HEK293 (cell line): ENCODE data around the gene CACNG7.

Experiments used
- CTCF ChIA-PET: fragments of 350-600 bp; formaldehyde crosslinking; extraction: SDS; loops from one replicate; lab custom pipeline; 2021; ENCODE audit warnings: antibody characterized with exemption; lab: Yijun Ruan, JAX
- POLR2A ChIA-PET: fragments of 300-600 bp; formaldehyde crosslinking; extraction: SDS; loops from one replicate; lab custom pipeline; 2020; ENCODE audit warnings: antibody characterized with exemption, inconsistent platforms; lab: Yijun Ruan, JAX
- H3K27ac ChIP-seq: fragments of 200-500 bp; sonication (Bioruptor generic); 2 replicates; pipeline ENCODE4 v1.5.1; 2014; ENCODE audit warnings: low read depth, low read length, control low read depth, inconsistent platforms; ENCODE audit errors: extremely low read depth
- H3K36me3 ChIP-seq, 2 experiments: fragments of 200-500 bp in 1 of 2; sonication (Bioruptor generic) in 1 of 2; 1 replicate in 1 of 2; 2 replicates in 1 of 2; pipeline ENCODE4 v1.5.1; 2014 to 2017; ENCODE audit warnings: inconsistent platforms in 2 of 2, low read length in 2 of 2; ENCODE audit not compliant: control insufficient read depth in 2 of 2, insufficient read depth in 1 of 2
- H3K4me1 ChIP-seq: fragments of 200-500 bp; sonication (Bioruptor generic); 2 replicates; pipeline ENCODE4 v1.5.1; 2014; ENCODE audit warnings: mild to moderate bottlenecking, low read length, inconsistent platforms; ENCODE audit not compliant: control insufficient read depth, insufficient read depth
- H3K4me3 ChIP-seq: 2 replicates; pipeline ENCODE4 v1.5.1; 2011; ENCODE audit warnings: low read depth, mild to moderate bottlenecking, control low read depth, low read length, moderate library complexity
- H3K9me3 ChIP-seq: fragments of 200-500 bp; sonication (Bioruptor generic); 2 replicates; pipeline ENCODE4 v1.5.1; 2014; ENCODE audit warnings: low read depth, low read length, inconsistent platforms; ENCODE audit not compliant: control insufficient read depth, insufficient read depth
- GFI1B ChIP-seq: fragments of 450-650 bp; formaldehyde crosslinking; IDR thresholded peaks from 2 replicates; pipeline ENCODE4 v1.5.1; 2016; ENCODE audit warnings: missing biosample characterization, missing genetic modification characterization
- KLF7 ChIP-seq: fragments of 450-650 bp; formaldehyde crosslinking; IDR thresholded peaks from 2 replicates; pipeline ENCODE4 v1.5.1; 2016; ENCODE audit warnings: missing biosample characterization, missing genetic modification characterization, borderline replicate concordance
- PRDM4 ChIP-seq: fragments of 450-650 bp; formaldehyde crosslinking; IDR thresholded peaks from 2 replicates; pipeline ENCODE4 v1.5.1; 2017; ENCODE audit warnings: missing biosample characterization, missing genetic modification characterization
- ZBTB20 ChIP-seq: fragments of 450-650 bp; formaldehyde crosslinking; IDR thresholded peaks from 2 replicates; pipeline ENCODE4 v1.5.1; 2016; ENCODE audit warnings: missing biosample characterization, missing genetic modification characterization
- ZFP69B ChIP-seq: fragments of 450-650 bp; formaldehyde crosslinking; IDR thresholded peaks from 2 replicates; pipeline ENCODE4 v1.5.1; 2016; ENCODE audit warnings: missing biosample characterization, missing genetic modification characterization
- ZNF121 ChIP-seq: fragments of 450-650 bp; formaldehyde crosslinking; IDR thresholded peaks from 2 replicates; pipeline ENCODE4 v1.5.1; 2016; ENCODE audit warnings: missing biosample characterization, missing genetic modification characterization
- ZNF18 ChIP-seq: fragments of 450-650 bp; formaldehyde crosslinking; IDR thresholded peaks from 2 replicates; pipeline ENCODE4 v1.5.1; 2016; ENCODE audit warnings: missing biosample characterization, missing genetic modification characterization
- ZNF223 ChIP-seq: fragments of 450-650 bp; formaldehyde crosslinking; IDR thresholded peaks from 2 replicates; pipeline ENCODE4 v1.5.1; 2016; ENCODE audit warnings: missing biosample characterization, missing genetic modification characterization
- ZNF280C ChIP-seq: fragments of 450-650 bp; formaldehyde crosslinking; IDR thresholded peaks from 2 replicates; pipeline ENCODE4 v1.5.1; 2016; ENCODE audit warnings: missing biosample characterization, missing genetic modification characterization
- ZNF324 ChIP-seq: fragments of 450-650 bp; formaldehyde crosslinking; IDR thresholded peaks from 2 replicates; pipeline ENCODE4 v1.5.1; 2016; ENCODE audit warnings: missing biosample characterization, missing genetic modification characterization
- ZNF350 ChIP-seq: fragments of 450-650 bp; formaldehyde crosslinking; IDR thresholded peaks from 2 replicates; pipeline ENCODE4 v1.5.0; 2017; ENCODE audit warnings: missing biosample characterization, mild to moderate bottlenecking, missing genetic modification characterization
- ZNF692 ChIP-seq: fragments of 450-650 bp; formaldehyde crosslinking; IDR thresholded peaks from 2 replicates; pipeline ENCODE4 v1.5.1; 2016; ENCODE audit warnings: missing biosample characterization, missing genetic modification characterization
- ZNF776 ChIP-seq: fragments of 450-650 bp; formaldehyde crosslinking; IDR thresholded peaks from 2 replicates; pipeline ENCODE4 v1.5.0; 2017; ENCODE audit warnings: missing biosample characterization, missing genetic modification characterization, borderline replicate concordance

Gene CACNG7

GRCh38 chr19:53985863-53986262 lies 76.8 kb downstream of the CACNG7 start (continued):
- TF ChIP-seq PRDM4 (tag by site-specific recombination) (no peak), ZNF18 (no peak), ZNF350 (no peak), ZBTB20 (no peak)

GRCh38 chr19:53988981-53989380 lies 79.9 kb downstream of the CACNG7 start:
- no peaks in the 10 kb centered on the region for H3K4me1 ChIP-seq
- H3K36me3 ChIP-seq = no peaks in the 10 kb centered on the region
- no peak overlapping the region for H3K4me3 ChIP-seq
- CTCF ChIA-PET = interaction anchor here (0.6 to 1.3 kb wide), 5 partner anchors 15 to 196 kb away, joined by 3 to 4 read pairs (median 3); no protein-coding TSS in a partner anchor
- H3K9me3 ChIP-seq = no peaks in the 10 kb centered on the region
- no peak overlapping the region for H3K27ac ChIP-seq
- TF ChIP-seq ZNF121 (tag by site-specific recombination) = peak; percentile 94
- no peak for TF ChIP-seq GFI1B (tag by site-specific recombination)
- POLR2A ChIA-PET = interaction anchor here (1.4 kb wide), 1 partner anchor 9 kb away, joined by 6 read pairs; no protein-coding TSS in a partner anchor

GRCh38 chr19:53989600-53990533 lies 80.8 kb downstream of the CACNG7 start:
- Histone ChIP-seq H3K4me3 (no peak overlapping the region), H3K4me1 (no peaks in the 10 kb centered on the region), H3K9me3 (no peaks in the 10 kb centered on the region), H3K27ac (no peak overlapping the region), H3K36me3 (no peaks in the 10 kb centered on the region)
- ChIA-PET POLR2A (interaction anchor here (1.4 kb wide), 1 partner anchor 10 kb away, joined by 6 read pairs; no protein-coding TSS in a partner anchor), CTCF (interaction anchor here (0.6 to 1.3 kb wide), 2 partner anchors 34 to 197 kb away, joined by 3 to 4 read pairs; no protein-coding TSS in a partner anchor)
- TF ChIP-seq ZFP69B (tag by site-specific recombination) (peak; percentile 46; the same call in 1 of the 2 replicates), ZNF776 (tag by site-specific recombination) (no peak), ZNF324 (no peak), ZNF692 (tag by site-specific recombination) (peak; percentile 62), ZNF223 (tag by site-specific recombination) (no peak), KLF7 (tag by site-specific recombination) (no peak), ZNF280C (tag by site-specific recombination) (no peak)
